Heart right ventricle (tissue), 16 donors: ENCODE data around the gene HVCN1. TPM values are rescaled to one million over a fixed set of nuclear protein-coding genes. Genes with fewer than 3 reads are reported as not detected.
A peak's percentile ranks its signal among the peaks of the same experiment; 100 is the strongest.
"Not testable (repeated sequence)": the region's sequence is repeated elsewhere in the genome, so short reads cannot be mapped to it uniquely, and the experiment has no call there.

Experiments used
- ATAC-seq, 8 donors: fragments of 200-7000 bp; cut with Tn5 transposase; one replicate each; pipeline ENCODE4 v1.9.1; 2020; ENCODE audit warnings: mild to moderate bottlenecking in 8 of 8, moderate library complexity in 8 of 8, moderate number of reproducible peaks in 1 of 8
- DNase-seq, 2 donors: peaks; one replicate each; pipeline ENCODE4 v3.0.0-alpha.2; 2020
- H3K27ac ChIP-seq, 10 donors: fragments of 200-600 bp; sonication (generic) in 2 of 10; one replicate each; pipeline versions ENCODE4 v1.5.0 to v1.8.0; 2020 to 2022; ENCODE audit warnings: mild to moderate bottlenecking in 3 of 10
- H3K27me3 ChIP-seq, 7 donors: fragments of 200-600 bp; one replicate each; pipeline ENCODE4 v1.8.0; 2021 to 2022; ENCODE audit warnings: mild to moderate bottlenecking in 2 of 7
- H3K36me3 ChIP-seq, 9 donors: fragments of 200-600 bp; sonication (generic) in 1 of 9; one replicate each; pipeline versions ENCODE4 v1.5.0 to v1.8.0; 2020 to 2022; ENCODE audit warnings: mild to moderate bottlenecking in 2 of 9
- H3K4me1 ChIP-seq, 9 donors: fragments of 200-600 bp; sonication (generic) in 1 of 9; one replicate each; pipeline versions ENCODE4 v1.5.0 to v1.8.0; 2020 to 2022; ENCODE audit warnings: mild to moderate bottlenecking in 4 of 9
- H3K4me3 ChIP-seq, 10 donors: fragments of 200-600 bp; sonication (generic) in 2 of 10; one replicate each; pipeline versions ENCODE4 v1.5.0 to v1.8.0; 2020 to 2022; ENCODE audit warnings: mild to moderate bottlenecking in 7 of 10, moderate library complexity in 2 of 10
- H3K9me3 ChIP-seq, 11 donors: fragments of 200-600 bp in 10 of 11; sonication (generic) in 2 of 11; one replicate each; pipeline versions ENCODE4 v1.5.0 to v1.8.0; 2013 to 2022; ENCODE audit warnings: mild to moderate bottlenecking in 2 of 11, control low read depth in 1 of 11, moderate library complexity in 1 of 11
- WGBS, 2 donors: extraction: QIAGEN DNeasy Blood & Tissue Kit; methylation state at CpG; one replicate each; pipeline ENCODE4 v1.1.7; 2013; ENCODE audit warnings: inconsistent platforms in 1 of 2; 5-methylcytosine and 5-hydroxymethylcytosine counted together
- intact Hi-C, 10 donors: fragments of 100-400 bp; cut with DNase I; formaldehyde crosslinking; loops; one replicate each; pipeline versions ENCODE4 v1.11.1 to v1.14.2; 2022
- long read RNA-seq, 3 donors: library from polyadenylated mRNA; unstranded; transcript quantifications; one replicate each; pipeline ENCODE4 v2.0.0, GENCODE V29; 2020 to 2021
- polyA plus RNA-seq, 2 donors: library from polyadenylated mRNA; stranded (reverse); fragments of 200-250 nt; gene quantifications; one replicate each; pipeline ENCODE4 v1.2.3, GENCODE V29; 2013
- total RNA-seq, 10 donors: library from RNA; stranded (reverse); fragmentation: NEBNext Ultra II Directional in 3 of 10; extraction: Animal tissue kit (Norgen Biotek cat#: 25700) in 3 of 10; gene quantifications; one replicate each; pipeline versions ENCODE4 v1.2.1 to v1.2.4, GENCODE V29; 2021 to 2023
- TF ChIP-seq, protein P1 (sequence below), 9 donors: fragments of 200-600 bp; sonication (generic) in 2 of 9; IDR thresholded peaks; one replicate each; pipeline versions ENCODE4 v1.5.0 to v1.8.0; 2021 to 2022; ENCODE audit warnings: antibody characterized with exemption in 9 of 9, mild to moderate bottlenecking in 5 of 9, moderate library complexity in 1 of 9
- donor health status: Arrhythmogenic right ventricular cardiomyopathy.
- donor health status: ischemic (EF 13 %, LVEDD 7.1; RV severe dilation, severe dysfunction).
- donor health status: healthy with polysubstance abuse.
- donor health status: DM: no; HTN: yes; CAD: no.
- donor health status: DM: no; HTN: no; CAD: no.
- donor health status: ischemic (EF 25% LVEDD 6.9; RV normal size, moderate dysfunction).
- donor health status: ischemic (EF 25% LVEDD 5.7; RV mildly dilated, moderate dysfunction).
- donor health status: healthy.
- donor health status: DM: yes; HTN: yes; CAD: no.
- donor health status: Ischemic cardiomyopathy.
- donor health status: ischemic (EF 35%, LVEDD 5.7; RV mildly dilated, moderate dysfunction).
- donor health status: nonischemic (EF 11% LVEDD 7.7; RV severe dilation, severe dysfunction).
- donor health status: DM: yes; HTN: yes; CAD: no.
- donor health status: PGD.
- donor health status: ischemic (EF 29% LVEDD 5.4; RV normal size, mild dysfunction).
- donor health status: nonischemic (EF 23%, LVEDD 6.1; RV moderate dilation, normal function).

Gene HVCN1, protein sequence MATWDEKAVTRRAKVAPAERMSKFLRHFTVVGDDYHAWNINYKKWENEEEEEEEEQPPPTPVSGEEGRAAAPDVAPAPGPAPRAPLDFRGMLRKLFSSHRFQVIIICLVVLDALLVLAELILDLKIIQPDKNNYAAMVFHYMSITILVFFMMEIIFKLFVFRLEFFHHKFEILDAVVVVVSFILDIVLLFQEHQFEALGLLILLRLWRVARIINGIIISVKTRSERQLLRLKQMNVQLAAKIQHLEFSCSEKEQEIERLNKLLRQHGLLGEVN
- 10 to 100 TPM in 5 of 10 donors, 1 to 10 TPM in 5; 5.1 to 74.1 (median 9.0) TPM for total RNA-seq
- 10 to 100 TPM; 15.4 to 17.9 TPM for polyA plus RNA-seq
- long read RNA-seq, donor 1, transcript HVCN1-201 (8 exons, 1,634 nt): major isoform, 9 of 30 reads
- long read RNA-seq, donor 1, partial matches to known transcripts: 6 of 30 reads
- long read RNA-seq, donor 1, other reads (novel, unspliced or antisense): 15 of 30 reads
- long read RNA-seq, donor 2, transcript HVCN1-201 (8 exons, 1,634 nt): major isoform, 6 of 16 reads
- long read RNA-seq, donor 2, partial matches to known transcripts: 2 of 16 reads
- long read RNA-seq, donor 2, other reads (novel, unspliced or antisense): 8 of 16 reads
- long read RNA-seq, donor 3, transcript HVCN1-201 (8 exons, 1,634 nt): major isoform, 68 of 150 reads
- long read RNA-seq, donor 3, partial matches to known transcripts: 32 of 150 reads
- long read RNA-seq, donor 3, other reads (novel, unspliced or antisense): 50 of 150 reads

DNA sequence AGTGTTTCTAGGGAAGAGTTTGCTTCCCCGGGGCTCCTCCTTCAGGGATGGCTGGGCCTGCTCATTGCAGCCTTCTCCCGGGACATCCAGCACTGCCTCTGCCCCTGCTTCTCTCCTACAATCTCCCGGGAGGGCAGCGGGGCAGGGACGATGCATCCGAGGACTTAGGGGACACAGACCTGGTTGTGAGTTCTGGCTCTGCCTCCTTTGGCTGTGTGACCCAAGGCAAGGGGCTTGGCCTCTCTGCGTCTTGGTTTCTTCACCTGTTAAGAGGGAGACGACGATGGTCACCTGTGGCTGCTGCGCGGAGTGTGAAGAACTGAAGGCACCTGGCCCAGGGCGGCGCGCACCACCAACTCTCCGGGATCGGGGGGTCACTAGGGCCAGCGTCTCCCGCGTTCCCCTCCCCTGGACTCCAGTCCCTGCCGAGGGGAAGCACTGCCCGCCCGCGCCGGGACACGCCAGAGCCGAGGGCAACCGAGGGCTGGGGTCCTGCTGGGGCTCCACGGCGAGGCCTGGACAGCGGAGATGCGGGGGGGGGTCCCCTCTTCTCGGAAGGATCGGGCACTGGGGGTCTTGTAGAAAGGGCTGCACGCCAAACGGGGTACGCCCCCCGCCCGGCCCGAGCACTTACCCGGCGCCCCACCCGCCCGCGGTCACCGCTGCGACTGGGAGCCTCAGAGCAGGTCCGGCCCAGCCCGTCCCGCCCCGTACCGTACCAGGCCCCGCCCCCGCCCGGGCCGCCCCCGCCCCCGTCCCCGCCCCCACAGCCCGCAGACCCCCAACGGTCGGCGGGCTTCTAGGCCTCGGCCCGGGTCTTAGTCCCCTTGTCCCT lies at the start of gene HVCN1:
Gene HVCN1, minus strand, starts transcription at position 670 of the 835 bp plus-strand sequence. CDS start 5,870 bp downstream, outside the sequence.
- DNase-seq (peak; percentile 57 to 72), ATAC-seq (peak; percentile 82 to 91 (median 90))
- intact Hi-C loops: no loop called here
- peaks cover 0 to 5% (median 0%) of the 10 kb centered on the region in 11 donors for H3K9me3 ChIP-seq
- H3K4me1 ChIP-seq: peaks cover 9 to 65% (median 24%) of the 10 kb centered on the region in 9 donors
- WGBS, 2 donors: 3 to 6% methylated on average over 33 to 64 of the region's 64 CpGs
- H3K27ac ChIP-seq: peak within 1 kb of the TSS; percentile 71 to 88 (median 82)
- H3K36me3 ChIP-seq: peaks cover 0 to 4% (median 0%) of the 10 kb centered on the region in 9 donors
- TF ChIP-seq, protein P1, sequence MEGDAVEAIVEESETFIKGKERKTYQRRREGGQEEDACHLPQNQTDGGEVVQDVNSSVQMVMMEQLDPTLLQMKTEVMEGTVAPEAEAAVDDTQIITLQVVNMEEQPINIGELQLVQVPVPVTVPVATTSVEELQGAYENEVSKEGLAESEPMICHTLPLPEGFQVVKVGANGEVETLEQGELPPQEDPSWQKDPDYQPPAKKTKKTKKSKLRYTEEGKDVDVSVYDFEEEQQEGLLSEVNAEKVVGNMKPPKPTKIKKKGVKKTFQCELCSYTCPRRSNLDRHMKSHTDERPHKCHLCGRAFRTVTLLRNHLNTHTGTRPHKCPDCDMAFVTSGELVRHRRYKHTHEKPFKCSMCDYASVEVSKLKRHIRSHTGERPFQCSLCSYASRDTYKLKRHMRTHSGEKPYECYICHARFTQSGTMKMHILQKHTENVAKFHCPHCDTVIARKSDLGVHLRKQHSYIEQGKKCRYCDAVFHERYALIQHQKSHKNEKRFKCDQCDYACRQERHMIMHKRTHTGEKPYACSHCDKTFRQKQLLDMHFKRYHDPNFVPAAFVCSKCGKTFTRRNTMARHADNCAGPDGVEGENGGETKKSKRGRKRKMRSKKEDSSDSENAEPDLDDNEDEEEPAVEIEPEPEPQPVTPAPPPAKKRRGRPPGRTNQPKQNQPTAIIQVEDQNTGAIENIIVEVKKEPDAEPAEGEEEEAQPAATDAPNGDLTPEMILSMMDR (IDR thresholded peaks at IDR 0.05): no peak
- H3K4me3 ChIP-seq: peak within 1 kb of the TSS; percentile 72 to 93 (median 83)
- H3K27me3 ChIP-seq: no peaks in the 10 kb centered on the region

DNA sequence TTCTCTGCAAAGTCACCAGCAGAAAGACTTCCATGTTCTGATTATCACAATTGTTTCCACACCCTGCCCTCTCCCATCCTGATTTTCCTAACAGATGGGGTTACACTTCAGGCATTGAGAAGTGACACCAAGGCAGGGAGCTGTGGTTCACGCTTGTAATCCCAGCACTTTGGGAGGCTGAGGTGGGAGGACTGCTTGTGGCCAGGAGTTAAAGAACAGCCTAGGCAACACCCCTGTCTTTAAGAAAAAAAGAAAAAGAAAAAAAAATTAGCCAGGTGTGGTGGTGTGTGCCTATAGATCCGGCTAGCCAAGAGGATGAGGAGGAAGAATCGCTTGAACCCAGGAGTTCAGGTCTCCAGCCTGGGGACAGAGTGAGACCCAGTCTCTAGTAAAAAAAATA lies 48.6 kb upstream of the HVCN1 start:
- ATAC-seq: no peak
- Histone ChIP-seq H3K27me3 (no peaks in the 10 kb centered on the region), H3K36me3 (peaks cover 0 to 35% (median 0%) of the 10 kb centered on the region in 9 donors), H3K4me3 (no peak overlapping the region), H3K4me1 (peaks cover 21 to 83% (median 70%) of the 10 kb centered on the region in 9 donors), H3K27ac (no peak overlapping the region), H3K9me3 (no peaks in the 10 kb centered on the region)
- WGBS, 2 donors: 76 to 84% methylated on average over 3 of the region's 3 CpGs
- TF ChIP-seq, protein P1 (IDR thresholded peaks at IDR 0.05): no peak
- intact Hi-C loops: loop anchor here in 1 of 10 donors (2.0 kb wide), 1 partner anchor 57 kb away; no protein-coding TSS in a partner anchor
- DNase-seq: no peak

DNA sequence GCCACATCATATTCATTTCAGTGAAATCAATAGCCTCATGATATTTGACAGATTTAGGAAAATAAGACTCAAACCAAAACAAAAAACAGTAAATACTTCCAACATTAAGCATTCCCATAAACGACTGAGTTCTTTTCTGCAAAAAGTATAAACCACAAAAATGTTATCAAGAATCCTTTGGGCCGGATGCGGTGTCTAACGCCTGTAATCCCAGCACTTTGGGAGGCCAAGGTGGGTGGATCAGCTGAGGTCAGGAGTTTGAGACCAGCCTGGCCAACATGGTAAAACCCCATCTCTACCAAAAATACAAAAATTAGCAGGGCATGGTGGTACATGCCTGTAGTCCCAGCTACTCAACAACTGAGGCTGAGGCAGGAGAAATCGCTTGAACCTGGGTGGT lies 48.1 kb upstream of the HVCN1 start:
- H3K9me3 ChIP-seq, H3K27ac ChIP-seq, H3K4me3 ChIP-seq, ATAC-seq, DNase-seq, H3K27me3 ChIP-seq: not testable (repeated sequence)
- 66 to 68% methylated on average over 5 of the region's 5 CpGs for WGBS, 2 donors
- Histone ChIP-seq H3K36me3 (peaks cover 0 to 40% (median 0%) of the 10 kb centered on the region in 9 donors), H3K4me1 (peaks cover 21 to 88% (median 75%) of the 10 kb centered on the region in 9 donors)
- intact Hi-C loops: loop anchor here in 1 of 10 donors (2.0 kb wide), 1 partner anchor 56 kb away; no protein-coding TSS in a partner anchor

GRCh38 chr12:110733900-110734299 lies 45.0 kb upstream of the HVCN1 start:
- Histone ChIP-seq H3K4me3 (no peak overlapping the region), H3K9me3 (no peaks in the 10 kb centered on the region), H3K27me3 (no peaks in the 10 kb centered on the region), H3K27ac (no peak overlapping the region), H3K4me1 (peaks cover 16 to 75% (median 59%) of the 10 kb centered on the region in 9 donors), H3K36me3 (peaks cover 0 to 71% (median 20%) of the 10 kb centered on the region in 9 donors)
- DNase-seq (no peak), ATAC-seq (no peak)
- intact Hi-C loops: no loop called here
- TF ChIP-seq, protein P1 (IDR thresholded peaks at IDR 0.05): no peak
- WGBS, 2 donors: 56 to 63% methylated on average over 1 of the region's 1 CpG
